Spinal cord (tissue), 10 donors: Measurements from ENCODE around the gene TCF7L2. TPM values are rescaled to one million over a fixed set of nuclear protein-coding genes. Genes with fewer than 3 reads are reported as not detected.

ENCODE experiments used
- DNase-seq, 6 donors: peaks; one replicate each; pipeline versions ENCODE4 v3.0.0 to v3.0.0-alpha.2; 2013 to 2015; ENCODE audit warnings: low spot score in 6 of 6, low read depth in 4 of 6
- H3K27ac ChIP-seq: one replicate; pipeline ENCODE4 v1.5.1; 2013; ENCODE audit warnings: low read depth, low read length, control low read depth
- H3K27me3 ChIP-seq: one replicate; pipeline ENCODE4 v1.6.1; 2013; ENCODE audit warnings: low read length; ENCODE audit not compliant: control insufficient read depth, insufficient read depth
- H3K36me3 ChIP-seq: one replicate; pipeline ENCODE4 v1.6.1; 2013; ENCODE audit warnings: low read length; ENCODE audit not compliant: control insufficient read depth, insufficient read depth
- H3K4me1 ChIP-seq: one replicate; pipeline ENCODE4 v1.6.1; 2013; ENCODE audit warnings: low read length; ENCODE audit not compliant: control insufficient read depth, insufficient read depth
- H3K4me3 ChIP-seq: one replicate; pipeline ENCODE4 v1.5.1; 2013; ENCODE audit warnings: low read depth, low read length, control low read depth
- H3K9me3 ChIP-seq: one replicate; pipeline ENCODE4 v1.6.1; 2013; ENCODE audit warnings: low read length; ENCODE audit not compliant: control insufficient read depth, insufficient read depth
- WGBS: methylation state at CpG from one replicate; pipeline ENCODE4 v1.1.5; 2013; ENCODE audit warnings: missing lambda C conversion rate; ENCODE audit not compliant: insufficient coverage; 5-methylcytosine and 5-hydroxymethylcytosine counted together
- polyA plus RNA-seq, 2 donors: library from polyadenylated mRNA; unstranded; fragments of 120-200 nt; gene quantifications; one replicate each; pipeline ENCODE4 v1.2.1, GENCODE V29; 2013; ENCODE audit not compliant: insufficient read length in 2 of 2
- total RNA-seq, 2 donors: library from RNA; depleted of rRNA in 1 of 2; stranded (reverse); fragments of 120-200 nt in 1 of 2; fragments of >200 nt in 1 of 2; gene quantifications; one replicate each; pipeline versions ENCODE4 v1.2.3 to v1.2.4, GENCODE V29; 2013 to 2014
- donor health status: healthy.

TCF7L2 gene
- total and polyA plus RNA-seq, 4 donors = 12.9 to 75.5 (median 36.6) TPM

- 78% methylated on average over 8 of the region's 8 CpGs for WGBS
- H3K4me1 ChIP-seq = peaks cover 25% of the 10 kb centered on the region
- no peak for DNase-seq
- no peaks in the 10 kb centered on the region for H3K9me3 ChIP-seq
- no peak overlapping the region for H3K4me3 ChIP-seq
- no peaks in the 10 kb centered on the region for H3K36me3 ChIP-seq
- H3K27me3 ChIP-seq = peaks cover 4% of the 10 kb centered on the region
- H3K27ac ChIP-seq = no peak overlapping the region
These were observed 11.6 kb downstream of the TCF7L2 start for GRCh38 chr10:112961609-112962008.

GRCh38 chr10:112962343-112962742 is 12.3 kb downstream of the TCF7L2 start:
- H3K4me3 ChIP-seq = no peak overlapping the region
- no peaks in the 10 kb centered on the region for H3K9me3 ChIP-seq
- no peak for DNase-seq
- peaks cover 3% of the 10 kb centered on the region for H3K27me3 ChIP-seq
- no CpG with 5 or more reads among the region's 4 CpGs for WGBS
- H3K4me1 ChIP-seq = peaks cover 22% of the 10 kb centered on the region
- no peaks in the 10 kb centered on the region for H3K36me3 ChIP-seq
- H3K27ac ChIP-seq = no peak overlapping the region

GRCh38 chr10:112963835-112964234 is 13.8 kb downstream of the TCF7L2 start:
- 66% methylated on average over 4 of the region's 5 CpGs for WGBS
- DNase-seq = no peak
- H3K27me3 ChIP-seq = peaks cover 3% of the 10 kb centered on the region
- no peaks in the 10 kb centered on the region for H3K9me3 ChIP-seq
- no peak overlapping the region for H3K27ac ChIP-seq
- H3K36me3 ChIP-seq = no peaks in the 10 kb centered on the region
- H3K4me1 ChIP-seq = peaks cover 19% of the 10 kb centered on the region
- no peak overlapping the region for H3K4me3 ChIP-seq

- H3K9me3 ChIP-seq = no peaks in the 10 kb centered on the region
- H3K4me1 ChIP-seq = peaks cover 19% of the 10 kb centered on the region
- H3K36me3 ChIP-seq = no peaks in the 10 kb centered on the region
- no peak overlapping the region for H3K27ac ChIP-seq
- 91% methylated on average over 4 of the region's 6 CpGs for WGBS
- no peak for DNase-seq
- H3K4me3 ChIP-seq = no peak overlapping the region
- H3K27me3 ChIP-seq = peaks cover 1% of the 10 kb centered on the region
These were observed 14.4 kb downstream of the TCF7L2 start for GRCh38 chr10:112964482-112964881.

- Histone ChIP-seq H3K9me3 (no peaks in the 10 kb centered on the region), H3K4me3 (no peak overlapping the region), H3K36me3 (no peaks in the 10 kb centered on the region), H3K4me1 (peaks cover 15% of the 10 kb centered on the region), H3K27me3 (no peaks in the 10 kb centered on the region), H3K27ac (no peak overlapping the region)
- no peak for DNase-seq
- 66% methylated on average over 4 of the region's 9 CpGs for WGBS
These were observed 16.3 kb downstream of the TCF7L2 start for GRCh38 chr10:112966194-112966855.

- no peak for DNase-seq
- Histone ChIP-seq H3K4me3 (no peak overlapping the region), H3K36me3 (no peaks in the 10 kb centered on the region), H3K27me3 (no peaks in the 10 kb centered on the region), H3K27ac (no peak overlapping the region), H3K9me3 (no peaks in the 10 kb centered on the region), H3K4me1 (peaks cover 11% of the 10 kb centered on the region)
- no CpG with 5 or more reads among the region's 5 CpGs for WGBS
These were observed 17.2 kb downstream of the TCF7L2 start for GRCh38 chr10:112967200-112967599.

GRCh38 chr10:112969131-112969530 is 19.1 kb downstream of the TCF7L2 start:
- Histone ChIP-seq H3K4me3 (no peak overlapping the region), H3K4me1 (peaks cover 7% of the 10 kb centered on the region), H3K27ac (no peak overlapping the region), H3K27me3 (no peaks in the 10 kb centered on the region), H3K9me3 (no peaks in the 10 kb centered on the region), H3K36me3 (no peaks in the 10 kb centered on the region)
- no CpG with 5 or more reads among the region's 2 CpGs for WGBS
- no peak for DNase-seq

- peaks cover 7% of the 10 kb centered on the region for H3K4me1 ChIP-seq
- DNase-seq = no peak
- no peaks in the 10 kb centered on the region for H3K36me3 ChIP-seq
- H3K9me3 ChIP-seq = no peaks in the 10 kb centered on the region
- H3K27ac ChIP-seq = no peak overlapping the region
- WGBS = 83% methylated on average over 1 of the region's 2 CpGs
- H3K27me3 ChIP-seq = no peaks in the 10 kb centered on the region
- no peak overlapping the region for H3K4me3 ChIP-seq
These were observed 19.5 kb downstream of the TCF7L2 start for GRCh38 chr10:112969542-112969941.

GRCh38 chr10:112970021-112970420 is 20.0 kb downstream of the TCF7L2 start:
- WGBS = 89% methylated on average over 3 of the region's 4 CpGs
- H3K36me3 ChIP-seq = no peaks in the 10 kb centered on the region
- no peaks in the 10 kb centered on the region for H3K9me3 ChIP-seq
- no peak overlapping the region for H3K4me3 ChIP-seq
- peaks cover 3% of the 10 kb centered on the region for H3K4me1 ChIP-seq
- DNase-seq = peak in 1 of 6 donors; percentile 63
- H3K27ac ChIP-seq = no peak overlapping the region
- H3K27me3 ChIP-seq = no peaks in the 10 kb centered on the region

- Histone ChIP-seq H3K27me3 (no peaks in the 10 kb centered on the region), H3K4me1 (no peaks in the 10 kb centered on the region), H3K4me3 (no peak overlapping the region), H3K27ac (no peak overlapping the region), H3K36me3 (no peaks in the 10 kb centered on the region), H3K9me3 (no peaks in the 10 kb centered on the region)
- WGBS = no CpG with 5 or more reads among the region's 5 CpGs
- no peak for DNase-seq
These were observed 22.6 kb downstream of the TCF7L2 start for GRCh38 chr10:112972606-112973005.
